ENCODE data around the gene NLRP6.

DNA sequence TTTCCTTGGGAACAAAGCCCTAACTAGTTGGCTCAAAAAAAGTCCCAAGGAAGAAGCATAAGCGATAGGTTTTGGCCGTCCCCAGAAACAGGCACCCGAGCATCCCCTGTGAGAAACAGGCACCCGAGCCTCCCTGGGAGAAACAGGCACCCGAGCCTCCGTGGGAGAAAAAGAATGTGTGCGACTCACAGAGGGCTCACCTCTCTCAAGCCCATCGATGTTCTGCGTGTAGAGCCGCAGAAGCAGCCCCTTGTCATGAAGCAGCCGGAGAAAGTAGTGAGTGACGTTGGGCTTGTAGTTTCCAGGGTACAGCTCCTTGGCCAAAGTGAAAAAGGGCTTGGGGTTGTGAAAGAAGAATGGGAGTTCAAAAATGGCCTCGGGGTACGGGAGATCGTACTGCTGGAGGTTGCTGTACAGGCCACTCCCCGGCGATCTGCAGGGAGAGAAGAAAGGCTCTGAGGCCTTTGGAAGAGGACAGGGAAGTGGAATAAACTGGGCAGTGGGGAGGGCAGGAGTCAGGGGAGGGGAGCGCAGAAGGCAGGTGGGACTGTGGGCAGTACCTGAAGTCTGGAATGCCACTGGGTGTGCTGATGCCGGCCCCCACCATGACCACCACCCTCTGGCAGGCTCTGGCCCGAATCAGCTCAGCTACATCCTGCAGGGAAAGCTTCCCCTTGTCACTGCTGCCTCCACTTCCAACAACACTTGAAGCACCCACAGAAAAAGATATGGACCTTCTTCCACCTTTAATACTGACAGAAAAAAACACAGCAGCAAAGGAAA lies 45.2 kb upstream of the NLRP6 start:
- TF ChIP-seq ELK1 (IDR thresholded peaks at IDR 0.05; ENCODE audit: borderline replicate concordance, low read depth, low read length) = no peak
- TF ChIP-seq RAD21 (IDR thresholded peaks at IDR 0.05; ENCODE audit: low read length) = no peak
- no peak for TF ChIP-seq POLR2A (IDR thresholded peaks at IDR 0.05; ENCODE audit: low read depth, low read length)
- no peak for TF ChIP-seq MXI1 (IDR thresholded peaks at IDR 0.05; ENCODE audit: borderline replicate concordance, low read depth, low read length)
- TF ChIP-seq, protein P1, sequence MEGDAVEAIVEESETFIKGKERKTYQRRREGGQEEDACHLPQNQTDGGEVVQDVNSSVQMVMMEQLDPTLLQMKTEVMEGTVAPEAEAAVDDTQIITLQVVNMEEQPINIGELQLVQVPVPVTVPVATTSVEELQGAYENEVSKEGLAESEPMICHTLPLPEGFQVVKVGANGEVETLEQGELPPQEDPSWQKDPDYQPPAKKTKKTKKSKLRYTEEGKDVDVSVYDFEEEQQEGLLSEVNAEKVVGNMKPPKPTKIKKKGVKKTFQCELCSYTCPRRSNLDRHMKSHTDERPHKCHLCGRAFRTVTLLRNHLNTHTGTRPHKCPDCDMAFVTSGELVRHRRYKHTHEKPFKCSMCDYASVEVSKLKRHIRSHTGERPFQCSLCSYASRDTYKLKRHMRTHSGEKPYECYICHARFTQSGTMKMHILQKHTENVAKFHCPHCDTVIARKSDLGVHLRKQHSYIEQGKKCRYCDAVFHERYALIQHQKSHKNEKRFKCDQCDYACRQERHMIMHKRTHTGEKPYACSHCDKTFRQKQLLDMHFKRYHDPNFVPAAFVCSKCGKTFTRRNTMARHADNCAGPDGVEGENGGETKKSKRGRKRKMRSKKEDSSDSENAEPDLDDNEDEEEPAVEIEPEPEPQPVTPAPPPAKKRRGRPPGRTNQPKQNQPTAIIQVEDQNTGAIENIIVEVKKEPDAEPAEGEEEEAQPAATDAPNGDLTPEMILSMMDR (conservative IDR thresholded peaks at IDR 0.05; ENCODE audit: low read depth, low read length) = no peak
- TF ChIP-seq CEBPB (IDR thresholded peaks at IDR 0.05; ENCODE audit: low read depth, low read length) = no peak
- no peak for TF ChIP-seq MAZ (IDR thresholded peaks at IDR 0.05; ENCODE audit: borderline replicate concordance, low read depth, low read length)
- no peak for TF ChIP-seq FOS (IDR thresholded peaks at IDR 0.05; ENCODE audit: low read depth, low read length)
- TF ChIP-seq, protein P2, sequence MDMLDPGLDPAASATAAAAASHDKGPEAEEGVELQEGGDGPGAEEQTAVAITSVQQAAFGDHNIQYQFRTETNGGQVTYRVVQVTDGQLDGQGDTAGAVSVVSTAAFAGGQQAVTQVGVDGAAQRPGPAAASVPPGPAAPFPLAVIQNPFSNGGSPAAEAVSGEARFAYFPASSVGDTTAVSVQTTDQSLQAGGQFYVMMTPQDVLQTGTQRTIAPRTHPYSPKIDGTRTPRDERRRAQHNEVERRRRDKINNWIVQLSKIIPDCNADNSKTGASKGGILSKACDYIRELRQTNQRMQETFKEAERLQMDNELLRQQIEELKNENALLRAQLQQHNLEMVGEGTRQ (IDR thresholded peaks at IDR 0.05; ENCODE audit: low read depth, low read length) = no peak
- no peak for TF ChIP-seq RFX5 (IDR thresholded peaks at IDR 0.05; ENCODE audit: low read depth, low read length)
- TF ChIP-seq RCOR1 (IDR thresholded peaks at IDR 0.05; ENCODE audit: insufficient replicate concordance, low read length) = no peak
